ENCODE data around the gene CXCL5.

The CXCL5 gene

GRCh38 chr4:73952352-73952751 lies 46.1 kb downstream of the CXCL5 start:
- TF ChIP-seq FOXM1 (IDR thresholded peaks at IDR 0.05; ENCODE audit: borderline replicate concordance, low read depth) = no peak
- no peak for TF ChIP-seq TEAD4 (IDR thresholded peaks at IDR 0.05)
- no peak for TF ChIP-seq TCF12 (IDR thresholded peaks at IDR 0.05; ENCODE audit: low read depth)
- TF ChIP-seq EGR1 (IDR thresholded peaks at IDR 0.05) = no peak
- no peak for TF ChIP-seq TAF1 (IDR thresholded peaks at IDR 0.05; ENCODE audit: low read depth)
- no peak for TF ChIP-seq EP300 (IDR thresholded peaks at IDR 0.05; ENCODE audit: borderline replicate concordance)
- no peak for TF ChIP-seq CREB1 (IDR thresholded peaks at IDR 0.05; ENCODE audit: low read depth)
- no peak for TF ChIP-seq ZBTB7A (IDR thresholded peaks at IDR 0.05; ENCODE audit: low read depth)
- no peak for TF ChIP-seq YY1 (IDR thresholded peaks at IDR 0.05; ENCODE audit: low read depth)
- no peak for TF ChIP-seq NFIC (IDR thresholded peaks at IDR 0.05)
- no peak for TF ChIP-seq CEBPB (IDR thresholded peaks at IDR 0.05)
- no peak for TF ChIP-seq USF1 (IDR thresholded peaks at IDR 0.05)
- TF ChIP-seq RAD21 (IDR thresholded peaks at IDR 0.05; ENCODE audit: low read depth) = no peak
- TF ChIP-seq, protein P1, sequence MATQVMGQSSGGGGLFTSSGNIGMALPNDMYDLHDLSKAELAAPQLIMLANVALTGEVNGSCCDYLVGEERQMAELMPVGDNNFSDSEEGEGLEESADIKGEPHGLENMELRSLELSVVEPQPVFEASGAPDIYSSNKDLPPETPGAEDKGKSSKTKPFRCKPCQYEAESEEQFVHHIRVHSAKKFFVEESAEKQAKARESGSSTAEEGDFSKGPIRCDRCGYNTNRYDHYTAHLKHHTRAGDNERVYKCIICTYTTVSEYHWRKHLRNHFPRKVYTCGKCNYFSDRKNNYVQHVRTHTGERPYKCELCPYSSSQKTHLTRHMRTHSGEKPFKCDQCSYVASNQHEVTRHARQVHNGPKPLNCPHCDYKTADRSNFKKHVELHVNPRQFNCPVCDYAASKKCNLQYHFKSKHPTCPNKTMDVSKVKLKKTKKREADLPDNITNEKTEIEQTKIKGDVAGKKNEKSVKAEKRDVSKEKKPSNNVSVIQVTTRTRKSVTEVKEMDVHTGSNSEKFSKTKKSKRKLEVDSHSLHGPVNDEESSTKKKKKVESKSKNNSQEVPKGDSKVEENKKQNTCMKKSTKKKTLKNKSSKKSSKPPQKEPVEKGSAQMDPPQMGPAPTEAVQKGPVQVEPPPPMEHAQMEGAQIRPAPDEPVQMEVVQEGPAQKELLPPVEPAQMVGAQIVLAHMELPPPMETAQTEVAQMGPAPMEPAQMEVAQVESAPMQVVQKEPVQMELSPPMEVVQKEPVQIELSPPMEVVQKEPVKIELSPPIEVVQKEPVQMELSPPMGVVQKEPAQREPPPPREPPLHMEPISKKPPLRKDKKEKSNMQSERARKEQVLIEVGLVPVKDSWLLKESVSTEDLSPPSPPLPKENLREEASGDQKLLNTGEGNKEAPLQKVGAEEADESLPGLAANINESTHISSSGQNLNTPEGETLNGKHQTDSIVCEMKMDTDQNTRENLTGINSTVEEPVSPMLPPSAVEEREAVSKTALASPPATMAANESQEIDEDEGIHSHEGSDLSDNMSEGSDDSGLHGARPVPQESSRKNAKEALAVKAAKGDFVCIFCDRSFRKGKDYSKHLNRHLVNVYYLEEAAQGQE (IDR thresholded peaks at IDR 0.05; ENCODE audit: low read depth) = no peak
- no peak for TF ChIP-seq MAX (IDR thresholded peaks at IDR 0.05)

DNA sequence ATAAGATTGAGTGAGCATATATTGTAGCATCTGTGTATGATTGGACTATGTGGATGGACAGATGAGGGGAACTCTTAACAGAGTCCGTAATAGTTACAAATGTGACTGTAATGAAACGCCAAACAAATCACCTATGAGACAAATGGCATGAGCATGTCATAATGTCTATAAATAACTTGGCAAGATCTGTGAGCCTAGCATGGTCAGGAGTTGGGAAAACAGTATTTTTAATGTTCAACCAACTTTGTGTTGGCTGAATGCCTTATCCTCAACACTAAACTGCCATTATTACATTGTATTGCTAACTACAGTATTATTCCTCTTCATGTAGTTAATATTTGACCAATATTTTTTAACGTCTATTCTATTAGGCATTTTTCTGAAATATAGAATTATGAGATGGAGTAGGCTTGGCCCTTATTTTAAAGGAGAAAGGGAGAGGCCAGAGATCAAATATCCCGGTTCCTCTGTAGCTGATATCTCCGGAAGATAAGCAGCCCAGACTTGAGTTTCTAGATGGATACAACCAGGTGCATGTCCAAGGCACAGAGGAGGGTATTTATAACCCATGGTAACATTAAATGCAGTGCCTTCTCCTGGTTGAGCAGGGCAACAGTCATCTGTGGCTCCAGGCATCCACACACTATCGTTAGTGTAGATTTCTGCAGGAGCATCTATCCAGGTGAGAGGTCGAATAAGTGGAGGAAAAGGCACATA lies 49.3 kb downstream of the CXCL5 start:
- TF ChIP-seq, protein P1 (IDR thresholded peaks at IDR 0.05; ENCODE audit: low read depth) = no peak
- TF ChIP-seq TCF12 (IDR thresholded peaks at IDR 0.05; ENCODE audit: low read depth) = no peak
- no peak for TF ChIP-seq TEAD4 (IDR thresholded peaks at IDR 0.05)
- TF ChIP-seq YY1 (IDR thresholded peaks at IDR 0.05; ENCODE audit: low read depth) = no peak
- TF ChIP-seq ZBTB7A (IDR thresholded peaks at IDR 0.05; ENCODE audit: low read depth) = no peak
- TF ChIP-seq MAX (IDR thresholded peaks at IDR 0.05) = no peak
- no peak for TF ChIP-seq NFIC (IDR thresholded peaks at IDR 0.05)
- TF ChIP-seq CREB1 (IDR thresholded peaks at IDR 0.05; ENCODE audit: low read depth) = no peak
- no peak for TF ChIP-seq TAF1 (IDR thresholded peaks at IDR 0.05; ENCODE audit: low read depth)
- no peak for TF ChIP-seq EP300 (IDR thresholded peaks at IDR 0.05; ENCODE audit: borderline replicate concordance)

DNA sequence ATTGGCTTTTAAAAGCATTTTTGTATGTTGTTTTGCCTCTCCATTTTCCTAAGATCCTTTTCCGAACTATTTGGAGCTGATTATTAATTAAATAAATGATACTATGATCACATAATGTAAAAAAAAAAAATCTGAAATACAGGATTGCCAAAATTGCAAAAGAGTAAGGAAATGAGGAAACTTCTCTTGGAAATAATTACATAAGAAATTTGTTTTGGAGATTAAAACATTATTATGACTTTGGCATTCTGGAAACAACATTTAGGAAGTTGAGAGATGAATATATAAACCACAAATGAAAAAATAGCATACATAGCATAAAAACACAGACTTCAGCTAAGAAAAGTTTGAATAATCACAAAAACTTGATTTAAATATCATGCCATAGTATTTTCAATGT lies 50.2 kb downstream of the CXCL5 start:
- TF ChIP-seq NFIC (IDR thresholded peaks at IDR 0.05) (no peak), ZBTB7A (IDR thresholded peaks at IDR 0.05; ENCODE audit: low read depth) (no peak)

GRCh38 chr4:73947239-73947985 lies 51.1 kb downstream of the CXCL5 start:
- TF ChIP-seq FOXM1 (IDR thresholded peaks at IDR 0.05; ENCODE audit: borderline replicate concordance, low read depth) (no peak), ZBTB7A (IDR thresholded peaks at IDR 0.05; ENCODE audit: low read depth) (no peak), RAD21 (IDR thresholded peaks at IDR 0.05; ENCODE audit: low read depth) (no peak), YY1 (IDR thresholded peaks at IDR 0.05; ENCODE audit: low read depth) (no peak), TEAD4 (IDR thresholded peaks at IDR 0.05) (no peak), USF1 (IDR thresholded peaks at IDR 0.05) (no peak), TCF12 (IDR thresholded peaks at IDR 0.05; ENCODE audit: low read depth) (no peak), CREB1 (IDR thresholded peaks at IDR 0.05; ENCODE audit: low read depth) (no peak), MAX (IDR thresholded peaks at IDR 0.05) (no peak), EGR1 (IDR thresholded peaks at IDR 0.05) (no peak), CEBPB (IDR thresholded peaks at IDR 0.05) (no peak), TAF1 (IDR thresholded peaks at IDR 0.05; ENCODE audit: low read depth) (no peak)
- TF ChIP-seq, protein P1 (IDR thresholded peaks at IDR 0.05; ENCODE audit: low read depth) = no peak
